ENCODE measurements around the gene APEX1. TPM values are rescaled to one million over a fixed set of nuclear protein-coding genes. Genes with fewer than 3 reads are reported as not detected.

Gene APEX1
- total RNA-seq, 4 donors from 2014 or later, result 107 to 217 (median 119) TPM

DNA sequence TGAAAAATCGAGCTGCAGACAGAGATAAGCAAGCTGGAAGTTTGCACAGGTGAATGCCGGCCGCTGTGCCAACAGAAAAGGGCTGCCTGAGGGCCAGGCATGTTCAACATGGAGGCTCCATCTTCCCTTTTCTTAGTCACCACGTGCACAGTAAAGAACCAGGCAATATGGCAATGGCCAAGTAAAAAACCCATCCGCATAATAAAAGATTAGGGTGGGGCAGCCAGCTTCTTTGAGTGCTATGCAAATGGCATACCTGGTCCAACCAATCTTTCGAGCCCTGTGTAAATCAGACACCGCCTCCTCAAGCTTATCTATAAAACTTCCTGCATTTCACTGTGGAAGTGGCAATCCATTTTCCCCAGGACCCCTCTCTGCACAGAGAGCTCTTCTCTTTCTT, 30.9 kb downstream of the APEX1 start:
- intact Hi-C loops (cut with DNase I; ENCODE audit: low total_unique reads), result no loop called here
- DNase-seq (ENCODE audit: low spot score in 2 of 2), result no peak
- no peak for TF ChIP-seq POLR2A (IDR thresholded peaks at IDR 0.05)
- TF ChIP-seq, protein P1, sequence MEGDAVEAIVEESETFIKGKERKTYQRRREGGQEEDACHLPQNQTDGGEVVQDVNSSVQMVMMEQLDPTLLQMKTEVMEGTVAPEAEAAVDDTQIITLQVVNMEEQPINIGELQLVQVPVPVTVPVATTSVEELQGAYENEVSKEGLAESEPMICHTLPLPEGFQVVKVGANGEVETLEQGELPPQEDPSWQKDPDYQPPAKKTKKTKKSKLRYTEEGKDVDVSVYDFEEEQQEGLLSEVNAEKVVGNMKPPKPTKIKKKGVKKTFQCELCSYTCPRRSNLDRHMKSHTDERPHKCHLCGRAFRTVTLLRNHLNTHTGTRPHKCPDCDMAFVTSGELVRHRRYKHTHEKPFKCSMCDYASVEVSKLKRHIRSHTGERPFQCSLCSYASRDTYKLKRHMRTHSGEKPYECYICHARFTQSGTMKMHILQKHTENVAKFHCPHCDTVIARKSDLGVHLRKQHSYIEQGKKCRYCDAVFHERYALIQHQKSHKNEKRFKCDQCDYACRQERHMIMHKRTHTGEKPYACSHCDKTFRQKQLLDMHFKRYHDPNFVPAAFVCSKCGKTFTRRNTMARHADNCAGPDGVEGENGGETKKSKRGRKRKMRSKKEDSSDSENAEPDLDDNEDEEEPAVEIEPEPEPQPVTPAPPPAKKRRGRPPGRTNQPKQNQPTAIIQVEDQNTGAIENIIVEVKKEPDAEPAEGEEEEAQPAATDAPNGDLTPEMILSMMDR (IDR thresholded peaks at IDR 0.05), result no peak
- 46 to 49% methylated on average over 7 of the region's 7 CpGs for WGBS, 2 donors
- no peak overlapping the region for H3K4me3 ChIP-seq (ENCODE audit: low read depth, poor library complexity, severe bottlenecking)

DNA sequence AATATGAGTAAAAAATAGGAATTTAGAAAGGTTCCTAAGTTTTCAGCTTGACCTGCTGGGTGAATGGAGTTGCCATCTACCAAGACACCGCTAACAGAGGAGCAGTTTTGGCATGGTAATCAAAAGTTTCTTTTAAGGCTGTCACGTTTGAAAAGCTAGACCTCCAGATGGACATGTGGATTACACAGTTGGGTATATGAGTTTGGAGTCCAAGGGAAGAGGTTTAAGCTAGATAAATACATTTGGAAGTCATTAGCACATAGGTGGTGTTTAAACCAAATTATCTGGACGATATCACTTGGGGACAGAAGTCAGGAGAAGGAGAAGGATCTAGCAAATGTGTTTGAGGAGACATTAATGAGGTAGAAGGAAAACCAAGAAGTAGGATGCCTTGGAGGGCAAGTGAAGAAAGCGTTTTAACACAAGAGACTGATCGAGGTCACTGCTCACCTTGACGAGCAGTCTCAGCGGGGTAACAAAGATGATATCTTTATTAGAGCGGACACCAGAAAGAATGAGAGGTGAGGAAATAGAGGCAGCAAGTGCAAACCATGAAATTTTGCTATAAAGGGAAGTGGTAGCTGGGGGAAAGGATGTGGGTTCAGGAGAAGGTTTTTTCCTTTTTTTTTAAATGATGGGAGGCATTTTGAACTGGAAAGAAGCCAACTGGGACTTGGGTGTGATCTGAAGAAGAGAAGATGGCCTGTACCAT, 31.8 kb downstream of the APEX1 start:
- DNase-seq (ENCODE audit: low spot score in 2 of 2), result no peak
- no peak overlapping the region for H3K4me3 ChIP-seq (ENCODE audit: low read depth, poor library complexity, severe bottlenecking)
- WGBS, 2 donors, result 73 to 79% methylated on average over 8 of the region's 8 CpGs
- TF ChIP-seq POLR2A (IDR thresholded peaks at IDR 0.05), result no peak
- TF ChIP-seq, protein P1 (IDR thresholded peaks at IDR 0.05), result no peak
- intact Hi-C loops (cut with DNase I; ENCODE audit: low total_unique reads), result no loop called here

DNA sequence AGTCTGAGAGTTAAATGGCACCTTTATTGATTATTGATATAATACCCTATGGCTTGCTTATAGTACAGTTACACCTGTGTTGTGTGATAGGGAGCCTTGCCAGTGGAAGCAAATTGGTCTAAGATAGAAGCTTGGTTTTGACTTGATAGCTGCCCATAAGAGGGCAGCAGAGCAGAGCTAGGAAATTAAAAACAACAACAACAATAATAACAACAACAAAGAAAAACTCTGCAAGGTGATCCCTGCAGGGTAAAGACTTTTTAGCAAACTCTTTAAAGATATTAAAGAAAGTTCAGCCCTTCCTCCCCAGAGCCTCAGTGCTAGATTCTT, 32.3 kb downstream of the APEX1 start:
- intact Hi-C loops (cut with DNase I; ENCODE audit: low total_unique reads), result no loop called here

DNA sequence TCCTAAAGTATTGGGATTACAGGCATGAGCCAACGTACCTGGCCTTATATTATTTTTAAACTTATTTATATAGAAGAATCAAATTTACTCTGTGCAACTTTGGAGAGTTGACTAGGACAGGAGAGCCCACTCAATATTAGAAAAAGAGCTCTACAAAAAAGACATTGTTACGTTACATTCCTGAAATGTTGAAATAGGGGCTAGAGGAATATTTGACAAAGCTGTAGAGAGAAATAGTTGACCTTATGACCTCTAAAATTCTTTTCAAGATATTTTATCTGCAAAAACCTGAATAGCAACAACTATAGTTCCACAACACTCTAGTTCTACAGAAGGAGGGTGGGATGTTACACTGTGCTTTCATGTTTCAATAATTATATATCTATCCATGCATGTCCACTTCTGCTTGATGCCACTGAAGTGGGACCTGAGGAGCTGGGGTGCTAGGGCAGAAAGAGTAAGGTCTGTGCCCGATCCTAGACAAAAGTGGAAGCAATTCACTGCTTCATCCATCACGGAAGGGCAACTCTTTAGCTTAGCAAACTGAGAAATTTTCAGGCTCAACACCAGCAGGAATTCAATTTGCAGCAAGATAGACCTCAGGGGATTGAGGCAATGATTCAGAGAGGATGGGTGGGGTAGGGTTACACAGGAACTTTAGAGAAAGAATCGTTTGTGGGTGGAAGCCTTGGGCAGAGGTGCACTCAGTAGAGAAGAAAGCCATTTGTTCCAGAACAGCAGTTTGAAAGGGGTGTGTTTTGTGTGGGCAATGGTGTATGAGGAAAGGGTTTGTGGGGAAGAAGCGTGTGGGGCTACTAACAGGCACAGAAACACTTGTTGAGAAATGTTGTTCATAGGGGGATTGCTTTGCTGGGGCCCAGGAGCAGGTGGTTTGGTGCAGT, 34.3 kb downstream of the APEX1 start:
- TF ChIP-seq POLR2A (IDR thresholded peaks at IDR 0.05), result no peak
- TF ChIP-seq, protein P1 (IDR thresholded peaks at IDR 0.05), result no peak
- WGBS, 2 donors, result 38 to 45% methylated on average over 6 of the region's 6 CpGs
- DNase-seq (ENCODE audit: low spot score in 2 of 2), result no peak
- intact Hi-C loops (cut with DNase I; ENCODE audit: low total_unique reads), result no loop called here
- no peak overlapping the region for H3K4me3 ChIP-seq (ENCODE audit: low read depth, poor library complexity, severe bottlenecking)

More for the DNA sequence above, 32.3 kb downstream of the APEX1 start:
- H3K4me3 ChIP-seq (ENCODE audit: low read depth, poor library complexity, severe bottlenecking), result no peak overlapping the region
- no peak for DNase-seq (ENCODE audit: low spot score in 2 of 2)
- TF ChIP-seq, protein P1 (IDR thresholded peaks at IDR 0.05), result no peak
- no peak for TF ChIP-seq POLR2A (IDR thresholded peaks at IDR 0.05)

DNA sequence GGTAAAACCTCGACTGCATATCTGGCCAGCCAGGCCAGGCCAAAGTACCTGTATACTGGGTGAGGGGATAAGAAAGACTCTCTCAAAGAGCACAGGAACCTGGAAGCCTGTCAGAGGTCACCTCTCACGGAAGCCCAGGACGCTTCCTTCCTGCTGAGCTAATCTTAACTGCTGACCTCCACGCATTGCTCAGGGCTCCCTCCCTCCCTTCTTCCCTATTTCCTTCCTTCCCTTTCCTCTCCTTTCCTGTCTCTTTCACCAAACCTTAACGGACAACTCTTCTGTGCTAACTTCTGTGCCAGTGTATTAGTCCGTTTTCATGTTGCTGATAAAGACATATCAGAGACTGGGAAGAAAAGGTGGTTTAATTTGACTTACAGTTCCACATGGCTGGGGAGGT, 35.5 kb downstream of the APEX1 start:
- no peak for DNase-seq (ENCODE audit: low spot score in 2 of 2)
- intact Hi-C loops (cut with DNase I; ENCODE audit: low total_unique reads), result no loop called here
- TF ChIP-seq POLR2A (IDR thresholded peaks at IDR 0.05), result no peak
- TF ChIP-seq, protein P1 (IDR thresholded peaks at IDR 0.05), result no peak
- WGBS, 2 donors, result 57 to 60% methylated on average over 6 of the region's 6 CpGs
- H3K4me3 ChIP-seq (ENCODE audit: low read depth, poor library complexity, severe bottlenecking), result no peak overlapping the region
